Measurements from ENCODE around the gene ZNF579.
"Not testable (repeated sequence)": the region's sequence is repeated elsewhere in the genome, so short reads cannot be mapped to it uniquely, and the experiment has no call there.

The ZNF579 gene

DNA sequence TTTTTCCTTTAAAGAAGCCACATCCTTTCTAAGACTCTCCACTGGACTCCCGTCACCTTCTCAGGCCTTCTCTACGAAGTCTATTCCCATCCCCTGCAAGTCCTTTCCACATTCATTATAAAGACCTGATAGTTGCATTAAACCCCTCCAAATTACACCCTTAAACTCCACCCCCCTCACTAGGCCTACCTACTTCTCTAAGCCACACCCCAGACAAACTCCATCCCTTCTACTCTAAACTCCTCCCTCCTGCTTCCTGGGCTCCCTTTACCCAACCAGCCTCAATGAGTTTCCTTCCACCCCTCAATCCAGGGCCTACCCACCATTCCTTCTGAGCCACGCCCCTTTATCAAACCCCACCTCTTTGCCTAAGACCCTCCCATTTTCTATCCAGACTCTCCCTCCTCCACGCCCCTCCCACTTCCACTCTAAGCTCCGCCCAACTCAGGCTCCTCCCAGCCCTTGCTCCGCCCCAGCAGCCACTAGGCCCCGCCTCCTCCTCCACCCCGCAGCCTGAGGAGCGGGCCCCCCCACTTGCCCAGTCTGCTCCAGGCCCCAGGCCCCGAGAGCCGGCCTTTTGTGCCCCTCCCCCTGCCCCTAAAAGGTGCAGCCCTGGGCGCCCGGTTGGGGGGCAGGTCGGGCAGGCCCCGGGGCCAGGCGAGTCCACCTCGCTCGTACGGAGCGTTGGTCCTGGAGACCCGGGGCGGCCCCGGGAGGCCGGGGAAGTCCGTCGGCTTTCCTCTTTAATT, 18.2 kb upstream of the ZNF579 start:
- peak overlapping the region; percentile 82 for H3K4me3 ChIP-seq (ENCODE audit: low read depth, low read length)
- peak; percentile 79 for DNase-seq (ENCODE audit: low read depth)

DNA sequence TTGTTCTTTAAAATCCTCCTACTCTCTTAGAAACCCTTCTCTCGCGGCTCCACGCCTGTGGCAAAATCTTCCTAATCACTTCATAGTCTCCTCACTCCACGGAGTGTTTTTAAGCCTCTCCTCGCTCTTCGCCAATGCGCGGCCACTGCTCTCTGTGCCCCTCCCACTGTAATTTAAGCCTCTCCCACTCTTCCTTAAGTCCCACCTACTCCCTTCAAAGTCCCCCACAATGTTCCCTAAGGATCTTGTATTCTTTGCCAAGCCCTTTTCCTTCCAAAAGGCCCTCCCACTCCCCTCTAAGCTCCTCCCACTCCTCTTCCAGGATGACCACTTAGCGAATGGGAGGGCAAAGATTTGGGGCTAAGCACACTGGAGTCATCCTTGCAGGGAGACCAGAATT, 17.4 kb upstream of the ZNF579 start:
- H3K4me3 ChIP-seq (ENCODE audit: low read depth, low read length): no peak overlapping the region
- no peak for DNase-seq (ENCODE audit: low read depth)

DNA sequence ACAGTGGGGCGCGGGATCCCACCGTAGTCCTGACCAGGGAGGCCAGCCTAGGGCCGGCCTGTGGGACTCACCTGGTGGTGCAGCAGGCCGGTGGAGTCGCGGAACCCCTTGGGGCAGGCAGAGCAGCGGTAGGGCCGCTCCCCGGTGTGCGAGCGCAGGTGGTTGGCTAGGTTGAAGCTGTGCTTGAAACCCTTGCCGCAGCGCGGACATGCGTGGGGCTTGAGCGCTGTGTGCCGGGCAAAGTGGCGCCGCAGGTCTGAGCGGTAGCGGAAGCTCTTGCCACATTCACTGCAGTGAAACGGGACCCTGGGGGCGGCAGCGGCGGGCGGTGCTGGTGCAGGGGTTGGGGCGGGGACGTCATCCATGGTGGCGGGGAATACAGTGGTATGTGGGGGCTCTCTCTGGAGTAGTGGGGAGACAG, 16.9 kb upstream of the ZNF579 start:
- no peak for DNase-seq (ENCODE audit: low read depth)
- H3K4me3 ChIP-seq (ENCODE audit: low read depth, low read length): no peak overlapping the region

DNA sequence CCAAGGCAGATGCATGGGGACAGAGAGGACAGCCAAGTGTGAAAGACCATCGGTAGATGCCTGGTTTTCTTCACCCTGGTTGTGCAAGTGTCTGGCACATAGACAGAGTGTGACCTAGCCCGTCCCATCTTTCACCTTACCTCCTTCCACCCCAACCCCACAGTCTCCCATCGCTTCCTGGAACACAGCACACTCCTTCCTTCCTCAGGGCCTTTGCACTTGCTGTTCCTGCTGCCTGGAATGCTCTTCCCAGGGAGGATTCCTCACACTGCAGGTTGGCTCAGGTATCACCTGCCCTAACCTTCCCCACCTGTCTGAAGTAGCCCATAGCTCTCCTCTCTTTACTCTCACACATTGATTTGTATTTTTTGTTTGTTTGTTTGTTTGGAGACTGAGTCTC, 15.7 kb upstream of the ZNF579 start:
- DNase-seq (ENCODE audit: low read depth): no peak

DNA sequence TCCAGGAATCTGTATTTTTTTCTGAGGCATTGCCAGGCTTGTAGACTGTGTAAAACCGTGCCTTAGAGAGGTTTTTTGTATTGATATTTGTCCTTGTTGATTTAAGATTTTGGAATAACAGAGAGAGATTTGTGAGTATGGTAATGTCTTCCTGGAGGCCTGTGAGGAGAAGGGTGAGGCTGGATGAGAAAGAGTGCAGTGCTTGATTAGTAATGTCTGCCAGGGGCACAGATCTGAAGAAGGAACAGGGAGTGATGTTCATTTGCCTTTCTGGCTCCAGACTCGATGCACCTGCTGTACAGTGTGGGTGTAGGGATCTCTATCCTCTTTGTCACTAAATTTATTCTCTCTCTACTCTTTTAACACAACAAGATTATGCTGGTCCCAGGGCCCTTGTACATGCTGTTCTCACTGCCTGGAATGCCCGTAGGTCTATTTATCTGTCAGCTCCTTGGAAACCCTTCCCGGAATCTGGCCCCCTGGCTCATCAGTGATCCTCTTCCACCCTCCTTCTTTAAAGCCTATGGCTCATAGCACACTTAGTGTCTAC, 14.4 kb upstream of the ZNF579 start:
- no peak for DNase-seq (ENCODE audit: low read depth)
- no peak overlapping the region for H3K4me3 ChIP-seq (ENCODE audit: low read depth, low read length)

More for the DNA sequence above, 15.7 kb upstream of the ZNF579 start:
- H3K4me3 ChIP-seq (ENCODE audit: low read depth, low read length): no peak overlapping the region

DNA sequence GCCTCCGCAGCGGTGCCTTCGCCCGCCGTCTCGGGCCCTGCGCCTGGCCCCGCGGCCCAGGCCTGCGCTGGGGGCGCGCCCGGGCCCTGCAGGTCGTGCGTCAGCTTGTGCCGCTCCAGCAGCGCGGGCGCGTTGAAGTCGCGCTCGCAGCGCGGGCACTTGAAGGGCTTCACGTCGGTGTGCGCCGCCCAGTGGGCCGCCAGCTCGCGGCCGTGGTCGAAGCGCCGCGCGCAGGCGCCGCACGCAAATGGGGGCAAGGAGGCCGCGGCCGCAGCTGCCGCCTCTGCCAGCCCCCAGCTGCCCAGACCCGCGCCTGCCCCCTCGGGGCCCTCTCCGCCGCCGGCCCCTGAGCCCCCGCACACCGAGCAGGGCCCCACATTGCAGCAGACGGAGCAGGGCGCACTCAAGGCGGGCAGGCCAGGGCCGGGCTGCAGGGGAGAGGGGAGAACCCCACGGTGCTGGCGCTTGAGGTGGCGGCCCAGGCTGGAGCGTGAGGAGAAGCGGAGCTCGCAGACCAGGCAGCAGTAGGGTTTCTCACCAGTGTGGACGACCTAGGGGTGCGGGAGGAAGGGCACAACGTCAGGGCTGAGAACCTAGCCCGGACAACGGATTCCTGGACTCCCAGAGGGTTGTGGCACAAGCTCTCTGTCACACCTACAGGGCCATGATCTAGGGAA, 12.6 kb upstream of the ZNF579 start:
- DNase-seq (ENCODE audit: low read depth): no peak
- H3K4me3 ChIP-seq (ENCODE audit: low read depth, low read length): no peak overlapping the region

DNA sequence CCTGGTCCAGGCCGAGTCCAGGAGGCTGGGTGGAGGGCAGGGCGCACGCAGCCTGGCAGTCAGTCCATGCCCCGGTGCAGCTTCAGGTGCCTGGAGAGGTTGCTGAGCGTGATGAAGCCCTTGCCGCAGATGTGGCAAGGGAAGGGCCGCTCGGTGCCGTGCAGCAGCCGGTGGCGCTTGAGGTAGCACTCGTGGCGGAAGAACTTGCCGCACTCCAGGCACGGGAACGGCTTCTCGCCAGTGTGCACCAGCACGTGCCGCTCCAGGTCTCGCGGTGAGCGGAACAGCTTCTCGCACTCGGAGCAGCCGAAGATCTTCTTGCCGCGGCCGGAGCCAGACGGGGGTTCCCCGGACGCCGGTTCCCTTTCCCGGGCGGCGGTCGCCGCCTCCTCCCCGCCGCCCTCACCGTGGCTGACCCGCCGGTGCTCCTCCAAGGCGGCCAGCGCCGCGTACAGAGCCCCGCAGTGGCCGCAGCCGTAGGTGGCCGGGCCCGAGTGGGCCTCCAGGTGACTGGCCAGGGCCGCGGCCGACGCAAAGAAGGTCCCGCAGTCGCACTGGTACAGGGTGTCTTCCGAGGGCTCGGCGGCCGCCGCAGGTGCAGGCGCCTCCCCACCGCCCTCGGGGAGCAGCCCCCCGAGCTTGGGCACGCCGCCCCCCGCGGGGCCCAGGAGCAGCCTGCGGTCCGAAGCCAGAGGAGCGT, 11.9 kb upstream of the ZNF579 start:
- H3K4me3 ChIP-seq (ENCODE audit: low read depth, low read length): no peak overlapping the region
- no peak for DNase-seq (ENCODE audit: low read depth)

DNA sequence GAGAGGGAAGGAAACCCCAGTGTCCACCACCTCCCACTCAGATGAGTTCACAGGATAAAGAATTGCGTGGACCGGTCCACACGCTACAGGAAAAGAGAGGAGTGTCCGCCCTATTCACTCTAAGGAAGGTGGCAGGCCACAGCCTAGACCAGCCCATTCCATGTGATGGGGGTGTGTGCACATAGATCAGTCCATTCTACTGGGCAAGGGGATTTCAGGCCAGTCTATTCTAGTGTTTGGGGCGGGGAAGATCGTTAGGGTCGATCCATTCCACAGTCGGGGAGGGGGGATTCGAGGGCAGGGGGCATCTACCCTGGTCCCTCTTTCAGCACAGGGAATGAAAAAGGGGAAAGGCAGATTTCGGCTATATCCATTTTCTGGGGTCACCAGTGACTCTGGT, 10.9 kb upstream of the ZNF579 start:
- H3K4me3 ChIP-seq (ENCODE audit: low read depth, low read length): no peak overlapping the region
- no peak for DNase-seq (ENCODE audit: low read depth)

DNA sequence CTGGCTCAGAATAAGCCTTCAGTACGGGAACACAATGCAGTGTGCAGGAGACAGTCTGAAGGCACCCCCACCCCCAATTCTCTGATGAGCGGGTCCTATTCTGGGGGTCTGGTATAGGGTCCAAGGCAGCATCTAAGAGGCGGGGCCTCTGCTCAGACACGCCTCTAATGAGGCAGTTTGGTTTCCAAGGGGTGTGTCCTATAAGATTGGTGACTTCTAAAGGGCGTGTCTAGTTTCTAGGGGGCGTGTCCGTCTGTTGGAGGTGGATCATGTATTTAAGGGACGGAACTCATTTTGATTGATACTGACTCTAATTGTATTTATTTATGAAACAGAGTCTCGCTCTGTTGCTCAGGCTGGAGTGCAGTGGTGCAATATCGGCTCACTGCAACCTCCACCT, 10.0 kb upstream of the ZNF579 start:
- no peak for DNase-seq (ENCODE audit: low read depth)
- H3K4me3 ChIP-seq (ENCODE audit: low read depth, low read length): no peak overlapping the region

DNA sequence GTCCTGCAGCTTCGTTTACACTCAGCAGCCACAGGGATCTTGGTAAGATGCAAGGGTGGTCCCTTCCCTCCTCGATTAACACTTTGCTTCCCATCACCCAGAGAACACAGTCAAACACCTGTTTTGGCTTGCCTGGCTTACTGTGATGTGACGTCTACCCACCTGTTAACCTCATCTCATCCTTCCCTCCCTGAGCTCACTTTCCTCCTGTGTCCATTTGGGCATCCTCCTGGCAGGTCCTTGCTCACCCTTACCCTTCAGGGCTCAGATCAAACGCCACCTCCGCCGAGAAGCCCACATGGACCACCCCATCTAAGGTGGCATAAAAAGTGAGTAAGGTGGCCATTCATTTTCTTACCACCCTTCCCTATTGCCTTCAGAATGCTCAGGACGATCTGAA, 9.5 kb upstream of the ZNF579 start:
- DNase-seq (ENCODE audit: low read depth): no peak
- no peak overlapping the region for H3K4me3 ChIP-seq (ENCODE audit: low read depth, low read length)

DNA sequence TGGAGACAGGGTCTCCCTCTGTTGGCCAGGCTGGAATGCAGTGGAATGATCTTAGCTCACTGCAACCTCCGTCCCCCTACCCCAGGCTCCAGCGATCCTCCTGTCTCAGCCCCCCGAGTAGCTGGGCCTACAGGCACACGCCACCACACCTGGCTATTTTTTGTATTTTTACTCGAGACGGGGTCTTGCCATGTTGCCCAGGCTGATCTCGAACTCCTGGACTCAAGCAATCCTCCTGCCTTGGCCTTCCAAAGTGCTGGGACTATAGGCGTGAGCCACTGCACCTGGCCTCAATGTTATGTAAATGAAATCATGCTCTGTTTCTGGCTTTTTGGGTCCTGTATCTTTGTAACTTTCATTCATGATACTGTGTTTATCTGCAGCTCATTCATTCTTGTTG, 8.1 kb upstream of the ZNF579 start:
- no peak overlapping the region for H3K4me3 ChIP-seq (ENCODE audit: low read depth, low read length)
- DNase-seq (ENCODE audit: low read depth): no peak

DNA sequence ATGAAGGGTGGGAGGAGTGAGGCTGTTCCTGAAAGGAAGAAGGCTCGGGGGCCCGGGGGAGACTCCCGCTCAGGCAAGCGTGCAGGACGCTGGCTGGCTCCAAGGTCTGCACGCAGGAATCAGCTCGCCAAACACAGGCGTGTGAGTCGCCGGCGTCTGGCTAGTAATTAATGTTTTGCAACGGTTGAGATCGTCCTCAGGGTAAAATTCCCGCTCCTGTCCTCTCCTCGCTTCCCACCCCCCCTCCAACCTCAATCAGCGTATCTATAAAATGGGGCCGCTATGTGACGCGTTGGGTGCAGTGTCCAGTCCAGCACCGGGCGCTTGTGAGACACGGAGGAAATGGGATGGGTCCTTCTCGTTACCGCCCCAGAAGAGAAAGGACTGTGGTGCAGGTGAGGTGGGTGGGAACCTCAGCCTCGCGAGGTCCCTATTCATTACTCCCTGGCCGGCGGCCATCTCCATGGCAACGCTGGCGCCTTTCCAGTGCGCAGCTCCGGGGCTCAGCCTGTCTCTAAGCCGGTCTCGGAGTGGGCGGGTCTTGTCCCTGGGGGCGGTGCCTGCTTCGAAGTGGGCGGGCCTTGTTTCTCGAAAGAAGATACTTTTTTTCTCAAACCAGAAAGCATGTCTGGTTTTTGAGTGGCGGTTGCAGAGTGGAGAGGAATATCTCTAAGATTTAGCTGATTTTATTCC, 6.5 kb upstream of the ZNF579 start:
- DNase-seq (ENCODE audit: low read depth): peak; percentile 64
- peak overlapping the region; percentile 48 for H3K4me3 ChIP-seq (ENCODE audit: low read depth, low read length)

DNA sequence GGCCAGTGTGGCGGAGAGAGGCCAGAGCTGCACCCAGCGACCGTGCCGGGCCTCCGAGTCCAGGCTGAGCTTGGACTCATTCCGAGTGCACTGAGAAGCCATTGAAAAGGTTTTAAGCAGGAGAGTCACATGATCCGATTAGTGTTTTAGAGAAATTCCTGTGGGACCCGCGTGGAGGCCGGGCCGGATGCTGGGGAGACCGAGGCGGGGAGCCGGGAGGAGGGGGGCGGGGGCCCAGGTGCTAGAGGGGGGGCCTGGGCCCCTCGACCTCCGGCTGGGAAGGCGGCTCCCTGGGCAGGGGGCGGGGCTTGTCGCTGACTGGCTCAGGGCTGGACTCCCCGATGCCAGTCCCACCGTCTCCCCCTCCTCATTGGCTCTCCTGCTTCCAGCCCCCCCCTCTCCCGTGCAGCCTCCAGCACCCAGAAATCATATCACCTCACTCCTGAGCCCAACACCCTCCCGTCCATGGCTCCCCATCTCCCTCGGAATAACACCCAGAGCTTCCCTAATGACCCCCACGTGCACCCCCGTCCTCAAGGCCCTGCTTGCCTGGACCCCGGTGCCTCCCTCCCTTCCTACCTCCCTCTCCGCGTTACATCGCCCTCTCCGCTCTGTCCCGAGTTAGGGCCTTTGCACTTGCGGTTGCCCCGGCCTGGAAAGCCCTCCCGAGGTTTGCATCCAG, 5.2 kb upstream of the ZNF579 start:
- peak overlapping the region; percentile 21 for H3K4me3 ChIP-seq (ENCODE audit: low read depth, low read length)
- peak; percentile 63 for DNase-seq (ENCODE audit: low read depth)

DNA sequence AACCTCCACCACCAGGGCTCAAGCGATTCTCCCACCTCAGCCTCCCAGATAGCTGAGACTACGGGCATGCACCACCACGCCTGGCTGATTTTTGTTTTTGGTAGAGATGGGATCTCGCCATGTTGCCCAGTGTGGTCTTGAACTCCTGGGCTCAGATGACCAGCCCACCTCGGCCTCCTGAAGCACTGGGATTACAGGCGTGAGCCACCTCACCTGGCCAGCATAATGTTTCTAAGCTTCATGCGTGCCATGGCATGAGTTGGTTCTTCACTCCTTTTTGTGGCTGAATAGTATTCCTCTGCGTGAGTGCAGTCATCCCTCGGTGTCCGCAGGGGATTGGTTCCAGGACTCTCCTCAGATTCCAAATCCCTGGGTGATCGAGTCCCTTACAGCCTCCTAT, 4.2 kb upstream of the ZNF579 start:
- H3K4me3 ChIP-seq (ENCODE audit: low read depth, low read length): no peak overlapping the region
- no peak for DNase-seq (ENCODE audit: low read depth)

DNA sequence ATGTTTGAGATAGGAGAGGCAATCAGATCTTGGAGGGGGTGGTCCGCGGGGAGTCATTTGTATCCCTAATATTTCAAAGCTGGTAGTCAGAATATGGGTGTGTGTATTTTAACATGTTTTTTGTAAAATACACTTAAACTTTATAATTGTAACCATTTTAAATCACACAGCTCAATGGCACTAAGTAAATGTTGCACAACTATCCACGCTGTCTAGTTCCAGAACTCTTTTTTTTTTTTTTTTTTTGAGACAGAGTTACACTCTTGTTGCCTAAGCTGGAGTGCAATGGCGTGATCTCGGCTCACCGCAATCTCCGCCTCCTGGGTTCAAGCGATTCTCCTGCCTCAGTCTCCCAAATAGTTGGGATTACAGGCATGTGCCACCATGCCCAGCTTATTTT, 3.2 kb upstream of the ZNF579 start:
- DNase-seq (ENCODE audit: low read depth); H3K4me3 ChIP-seq (ENCODE audit: low read depth, low read length): not testable (repeated sequence)

DNA sequence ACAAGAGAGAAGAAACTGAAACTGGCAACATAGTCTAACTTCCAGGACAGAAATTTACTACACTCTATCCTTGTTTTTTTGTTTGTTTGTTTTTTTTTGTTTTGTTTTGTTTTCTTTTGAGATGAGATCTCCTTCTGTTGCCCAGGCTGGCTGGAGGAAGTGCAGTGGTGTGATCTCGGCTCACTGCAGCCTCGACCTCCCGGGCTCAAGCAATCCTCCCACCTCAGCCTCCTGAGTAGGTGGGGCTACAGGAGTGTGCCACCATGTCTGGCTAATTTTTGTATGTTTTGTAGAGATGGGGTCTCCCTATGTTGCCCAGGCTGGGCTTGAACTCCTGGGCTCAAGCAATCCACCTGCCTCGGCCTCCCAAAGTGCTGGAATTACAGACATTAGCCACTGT, 1.6 kb upstream of the ZNF579 start:
- H3K4me3 ChIP-seq (ENCODE audit: low read depth, low read length); DNase-seq (ENCODE audit: low read depth): not testable (repeated sequence)

DNA sequence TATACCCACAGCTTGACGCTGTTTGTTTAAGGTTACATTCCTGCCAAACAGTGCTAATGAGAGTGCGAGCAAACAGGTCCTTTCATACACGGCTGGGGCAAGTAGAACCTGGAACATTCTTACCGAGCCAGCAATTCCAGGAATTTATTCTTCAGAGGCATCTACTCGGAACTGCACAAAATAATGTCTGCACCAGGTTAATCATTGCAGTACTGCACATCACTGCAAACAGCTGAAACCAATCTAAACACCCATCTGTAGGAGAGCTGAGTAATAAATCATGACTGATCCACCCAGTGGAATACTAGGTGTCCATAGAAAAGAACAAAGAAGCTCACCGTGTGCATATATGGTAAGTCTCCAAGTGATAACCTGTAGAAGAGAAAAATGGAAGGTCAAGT, 1.2 kb upstream of the ZNF579 start:
- H3K4me3 ChIP-seq (ENCODE audit: low read depth, low read length): no peak overlapping the region
- DNase-seq (ENCODE audit: low read depth): no peak

DNA sequence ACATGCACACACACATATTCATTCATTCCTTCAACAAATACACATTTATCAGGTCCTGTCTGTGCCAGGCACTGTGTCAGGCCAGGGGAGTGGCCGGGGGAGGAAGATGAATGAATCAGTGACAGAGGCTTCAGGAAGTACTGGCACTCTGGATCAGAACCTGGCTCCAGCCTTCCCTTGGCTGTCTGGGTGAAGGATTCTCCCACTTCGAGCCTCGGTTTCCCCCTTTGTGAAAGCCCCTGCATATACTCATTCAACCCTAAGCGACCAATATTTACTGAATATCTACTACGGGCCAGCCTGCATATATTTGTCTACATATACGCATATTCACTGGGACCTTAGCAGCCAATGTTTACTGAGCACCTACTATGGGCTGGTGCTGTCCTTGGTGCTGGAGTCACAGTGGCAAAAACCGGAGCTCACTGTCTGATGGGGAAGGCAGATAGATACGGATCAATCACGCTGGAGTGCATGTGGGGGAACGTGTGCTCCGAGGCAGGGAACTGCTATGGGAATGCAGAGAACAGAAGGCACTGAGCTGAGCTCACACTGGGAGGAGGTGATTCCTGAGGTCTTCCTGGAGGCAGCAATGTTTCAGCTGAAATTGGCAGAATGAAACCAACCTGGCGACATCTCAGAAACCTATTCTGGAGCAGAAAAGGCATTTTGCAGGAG, 636 bp upstream of the ZNF579 start:
- peak overlapping the region; percentile 93 for H3K4me3 ChIP-seq (ENCODE audit: low read depth, low read length)
- DNase-seq (ENCODE audit: low read depth): no peak
